Measurements from ENCODE around the gene TUBB1. TPM values are rescaled to one million over a fixed set of nuclear protein-coding genes. Genes with fewer than 3 reads are reported as not detected.
"Not testable (repeated sequence)": the region's sequence is repeated elsewhere in the genome, so short reads cannot be mapped to it uniquely, and the experiment has no call there.

TUBB1 gene
- total RNA-seq, 1 donor from 2014 or later, result not detected

- Histone ChIP-seq H3K4me3 (no peak overlapping the region), H3K27me3 (peaks cover 11% of the 10 kb centered on the region), H3F3A (ENCODE audit: low read depth) (no peaks in the 10 kb centered on the region), H3K9ac (no peak overlapping the region), H3K4me2 (no peak overlapping the region), H3K4me1 (peaks cover 9% of the 10 kb centered on the region), H3K36me3 (no peaks in the 10 kb centered on the region), H3K79me2 (ENCODE audit: low read depth) (no peaks in the 10 kb centered on the region), H3K27ac (no peak overlapping the region), H3K9me3 (ENCODE audit: low read depth) (no peaks in the 10 kb centered on the region), H4K20me1 (ENCODE audit: low read depth) (no peaks in the 10 kb centered on the region), H2AFZ (replicated peaks) (no peak overlapping the region)
- no peaks in the 10 kb centered on the region for H3K9me3 Mint-ChIP-seq
- no peak overlapping the region for H3K27ac Mint-ChIP-seq
- H3K36me3 Mint-ChIP-seq, result peaks cover 4% of the 10 kb centered on the region
- TF ChIP-seq EZH2 (IDR thresholded peaks at IDR 0.05) (no peak), CTCF (IDR thresholded peaks at IDR 0.05) (no peak), EZH2phosphoT487 (IDR thresholded peaks at IDR 0.05) (no peak)
- H3K27me3 Mint-ChIP-seq (ENCODE audit: insufficient read depth, low read depth), result peaks cover 4% of the 10 kb centered on the region
- H3K4me3 Mint-ChIP-seq, result no peak overlapping the region
- H3K4me1 Mint-ChIP-seq, result peaks cover 27% of the 10 kb centered on the region
- DNase-seq (ENCODE audit: low spot score), result no peak
Measured at GRCh38 chr20:59008715-59009336, 10.4 kb upstream of the TUBB1 start.

DNA sequence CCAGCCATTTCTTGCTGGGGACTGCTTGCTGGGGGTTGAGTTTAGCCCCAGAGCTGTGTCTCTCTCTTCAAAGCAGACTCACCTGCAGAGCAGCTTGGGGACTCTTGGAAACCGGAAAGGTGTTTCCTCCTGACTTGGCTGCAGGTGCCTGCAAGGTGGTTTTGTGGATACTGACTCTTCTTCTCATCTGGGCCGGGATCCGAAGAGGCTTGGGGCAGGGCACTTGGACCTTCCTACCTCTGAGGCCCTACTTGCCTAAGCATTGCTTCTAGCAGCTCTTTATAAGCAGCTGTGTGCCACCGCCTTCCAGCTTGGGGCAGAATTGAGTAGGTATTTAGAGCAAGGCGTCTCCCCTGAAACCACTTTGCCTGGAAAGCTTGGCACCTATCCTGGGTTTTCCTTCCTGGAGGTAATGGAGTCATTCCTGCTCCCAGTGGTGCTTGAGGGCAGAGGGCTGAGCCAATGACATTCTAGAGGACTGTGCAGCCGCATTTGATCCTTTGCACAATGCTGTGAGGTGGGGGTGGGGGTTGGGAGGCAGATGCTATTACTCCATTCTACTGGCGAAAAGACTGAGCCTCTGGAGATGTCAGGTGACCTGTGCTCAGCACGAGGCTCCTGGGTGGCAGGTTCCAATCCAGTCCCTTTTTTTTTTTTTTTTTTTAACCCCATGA is 8.8 kb upstream of the TUBB1 start:
- Histone ChIP-seq H2AFZ (replicated peaks) (no peak overlapping the region), H3K79me2 (ENCODE audit: low read depth) (no peaks in the 10 kb centered on the region), H3K9me3 (ENCODE audit: low read depth) (no peaks in the 10 kb centered on the region), H3K4me3 (no peak overlapping the region), H3K36me3 (no peaks in the 10 kb centered on the region), H3K27ac (no peak overlapping the region), H3K27me3 (peaks cover 11% of the 10 kb centered on the region), H3K4me1 (peaks cover 9% of the 10 kb centered on the region), H3K9ac (no peak overlapping the region), H3F3A (ENCODE audit: low read depth) (no peaks in the 10 kb centered on the region), H4K20me1 (ENCODE audit: low read depth) (no peaks in the 10 kb centered on the region), H3K4me2 (no peak overlapping the region)
- TF ChIP-seq EZH2phosphoT487 (IDR thresholded peaks at IDR 0.05) (no peak), EZH2 (IDR thresholded peaks at IDR 0.05) (no peak), CTCF (IDR thresholded peaks at IDR 0.05) (no peak)
- Mint-ChIP-seq H3K4me1 (peaks cover 22% of the 10 kb centered on the region), H3K9me3 (no peaks in the 10 kb centered on the region), H3K4me3 (no peak overlapping the region), H3K36me3 (no peaks in the 10 kb centered on the region), H3K27me3 (ENCODE audit: insufficient read depth, low read depth) (peaks cover 2% of the 10 kb centered on the region), H3K27ac (peak overlapping the region; percentile 81)
- DNase-seq (ENCODE audit: low spot score), result no peak

- Mint-ChIP-seq H3K27ac (peak overlapping the region; percentile 81), H3K4me3 (no peak overlapping the region), H3K36me3 (no peaks in the 10 kb centered on the region), H3K4me1 (peaks cover 23% of the 10 kb centered on the region), H3K9me3 (no peaks in the 10 kb centered on the region), H3K27me3 (ENCODE audit: insufficient read depth, low read depth) (peaks cover 5% of the 10 kb centered on the region)
- Histone ChIP-seq H3K9me3 (ENCODE audit: low read depth) (no peaks in the 10 kb centered on the region), H3F3A (ENCODE audit: low read depth) (no peaks in the 10 kb centered on the region), H3K4me1 (peaks cover 9% of the 10 kb centered on the region), H2AFZ (replicated peaks) (no peak overlapping the region), H3K9ac (no peak overlapping the region), H3K4me3 (no peak overlapping the region), H3K79me2 (ENCODE audit: low read depth) (no peaks in the 10 kb centered on the region), H3K27me3 (peaks cover 11% of the 10 kb centered on the region), H3K27ac (no peak overlapping the region), H4K20me1 (ENCODE audit: low read depth) (no peaks in the 10 kb centered on the region), H3K4me2 (no peak overlapping the region), H3K36me3 (no peaks in the 10 kb centered on the region)
- peak; percentile 15 for DNase-seq (ENCODE audit: low spot score)
- TF ChIP-seq EZH2phosphoT487 (IDR thresholded peaks at IDR 0.05) (no peak), EZH2 (IDR thresholded peaks at IDR 0.05) (no peak), CTCF (IDR thresholded peaks at IDR 0.05) (no peak)
Measured at GRCh38 chr20:59010995-59011873, 8.0 kb upstream of the TUBB1 start.

DNA sequence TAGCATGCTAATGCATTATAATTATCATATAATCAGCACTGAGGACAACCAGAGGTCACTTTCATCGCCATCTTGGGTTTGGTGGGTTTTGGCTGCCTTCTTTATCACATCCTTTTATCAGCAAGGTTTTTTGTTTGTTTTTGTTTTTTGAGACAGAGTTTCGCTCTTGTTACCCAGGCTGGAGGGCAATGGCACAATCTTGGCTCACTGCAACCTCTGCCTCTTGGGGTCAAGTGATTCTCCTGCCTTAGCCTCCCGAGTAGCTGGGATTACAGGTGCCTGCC is 7.4 kb upstream of the TUBB1 start:
- not testable (repeated sequence) for DNase-seq (ENCODE audit: low spot score); H3K4me2 ChIP-seq; H3K27ac ChIP-seq; H3K27ac Mint-ChIP-seq; H4K20me1 ChIP-seq (ENCODE audit: low read depth); H3K4me1 ChIP-seq; H3K36me3 ChIP-seq; H3K4me3 ChIP-seq; H3K9ac ChIP-seq; H3K4me3 Mint-ChIP-seq; H3K9me3 Mint-ChIP-seq; H3F3A ChIP-seq (ENCODE audit: low read depth); H3K27me3 Mint-ChIP-seq (ENCODE audit: insufficient read depth, low read depth); H3K79me2 ChIP-seq (ENCODE audit: low read depth); H3K9me3 ChIP-seq (ENCODE audit: low read depth); H3K36me3 Mint-ChIP-seq; H2AFZ ChIP-seq (replicated peaks)
- peaks cover 11% of the 10 kb centered on the region for H3K27me3 ChIP-seq
- H3K4me1 Mint-ChIP-seq, result peaks cover 26% of the 10 kb centered on the region
